Erythroblast (primary cell): ENCODE measurements around the gene CFAP410.

Experiments used
- GATA1 ChIP-seq: IDR thresholded peaks from 2 replicates; pipeline ENCODE4 v1.6.1; 2011; ENCODE audit warnings: low read depth, mild to moderate bottlenecking, control low read depth, low read length, moderate library complexity
- POLR2A ChIP-seq: IDR thresholded peaks from 2 replicates; pipeline ENCODE4 v1.6.1; 2011; ENCODE audit warnings: mild to moderate bottlenecking, low read length

- TF ChIP-seq POLR2A (no peak), GATA1 (no peak)
Measured at GRCh38 chr21:44333509-44334328, 5.5 kb downstream of the CFAP410 start.
